ENCODE results near the gene ACSF3.

The ACSF3 gene

GRCh38 chr16:89190150-89190958 lies 96.7 kb downstream of the ACSF3 start:
- DNase-seq, result no peak

GRCh38 chr16:89191033-89191900 lies 97.6 kb downstream of the ACSF3 start:
- DNase-seq, result no peak

GRCh38 chr16:89191901-89192185 lies 98.2 kb downstream of the ACSF3 start:
- DNase-seq, result no peak

- peak; percentile 81 for DNase-seq
These were observed 98.7 kb downstream of the ACSF3 start for GRCh38 chr16:89192186-89192955.

- DNase-seq, result no peak
These were observed 99.4 kb downstream of the ACSF3 start for GRCh38 chr16:89192956-89193575.

GRCh38 chr16:89193576-89194293 lies 100.1 kb downstream of the ACSF3 start:
- DNase-seq, result no peak

- no peak for DNase-seq
These were observed 101.0 kb downstream of the ACSF3 start for GRCh38 chr16:89194340-89195311.

GRCh38 chr16:89195521-89196171 lies 102.0 kb downstream of the ACSF3 start:
- DNase-seq, result no peak

GRCh38 chr16:89197033-89197632 lies 103.5 kb downstream of the ACSF3 start:
- DNase-seq, result no peak

- no peak for DNase-seq
These were observed 104.2 kb downstream of the ACSF3 start for GRCh38 chr16:89197633-89198416.

GRCh38 chr16:89198417-89199240 lies 105.0 kb downstream of the ACSF3 start:
- no peak for DNase-seq

- DNase-seq, result no peak
These were observed 105.8 kb downstream of the ACSF3 start for GRCh38 chr16:89199241-89200123.

- no peak for DNase-seq
These were observed 106.6 kb downstream of the ACSF3 start, which contains the start of gene SLC22A31 for GRCh38 chr16:89200124-89200849. Gene SLC22A31, minus strand, starts transcription at chr16:89200537. Its CDS starts 36 bp downstream, at chr16:89200501.

- DNase-seq, result no peak
These were observed 107.3 kb downstream of the ACSF3 start for GRCh38 chr16:89200850-89201411.
